ENCODE measurements around the gene OSBPL2.

DNA sequence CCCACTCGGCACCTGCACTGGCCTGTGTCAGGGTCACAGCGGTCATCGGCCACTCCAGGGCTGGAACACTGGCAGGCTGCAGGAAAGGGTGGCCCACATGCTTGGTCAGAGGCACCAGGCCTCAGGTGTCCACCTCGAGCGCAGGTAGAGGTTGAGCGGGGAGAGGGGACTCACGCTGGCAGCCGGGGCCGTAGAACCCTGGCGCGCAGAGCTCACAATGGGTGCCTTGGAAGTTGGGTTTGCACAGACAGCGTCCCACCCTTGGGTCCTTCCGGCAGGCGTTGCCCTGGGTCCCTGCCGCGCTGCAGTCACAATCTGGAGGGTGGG is 99.9 kb downstream of the OSBPL2 start:
- no peak for TF ChIP-seq CTCF (IDR thresholded peaks at IDR 0.05)
- no peak for TF ChIP-seq POLR2A (IDR thresholded peaks at IDR 0.05)
